Suprapubic skin (tissue), 3 donors: ENCODE data around the gene AZU1.

Experiments used
- EP300 ChIP-seq: sonication (generic); formaldehyde crosslinking; IDR thresholded peaks from one replicate; pipeline ENCODE4 v1.6.1; 2017; ENCODE audit warnings: antibody characterized with exemption
- TF ChIP-seq, protein P1 (sequence below), 2 donors: fragments of 200-600 bp in 1 of 2; fragments of 450-650 bp in 1 of 2; sonication (generic) in 1 of 2; IDR thresholded peaks; one replicate each; pipeline ENCODE4 v1.5.1; 2016 to 2019; ENCODE audit warnings: antibody characterized with exemption in 2 of 2, mild to moderate bottlenecking in 1 of 2, moderate library complexity in 1 of 2

DNA sequence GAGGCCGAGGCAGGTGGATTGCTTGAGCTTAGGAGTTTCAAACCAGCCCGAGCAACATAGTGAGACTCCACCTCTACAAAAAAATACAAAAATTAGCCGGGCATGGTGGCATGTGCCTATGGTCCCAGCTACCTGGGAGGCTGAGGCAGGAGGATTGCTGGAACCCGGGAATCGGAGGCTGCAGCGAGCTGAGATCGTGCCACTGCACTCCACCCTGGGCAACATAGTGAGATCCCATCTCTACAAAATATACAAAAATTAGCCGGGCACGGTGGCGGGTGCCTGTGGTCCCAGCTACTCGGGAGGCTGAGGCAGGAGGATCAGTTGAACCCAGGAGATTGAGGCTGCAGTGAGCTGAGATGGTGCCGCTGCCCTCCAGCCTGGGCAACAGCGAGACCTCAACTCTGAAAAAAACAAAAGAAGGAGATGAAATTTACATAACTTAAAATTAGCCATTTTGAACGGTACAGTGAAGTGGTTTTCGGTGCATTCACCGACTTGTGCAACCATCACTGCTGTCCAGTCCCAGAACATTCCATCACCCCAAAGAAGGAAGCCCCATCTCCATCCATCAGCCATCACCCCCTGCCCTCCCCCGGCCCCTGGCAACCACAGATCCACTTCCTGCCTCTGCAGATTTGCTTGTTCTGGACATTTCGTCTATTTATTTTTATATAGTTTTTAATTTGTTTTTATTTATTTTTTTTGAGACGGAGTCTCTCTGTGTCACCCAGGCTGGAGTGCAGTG lies 1.6 kb upstream of the AZU1 start:
- TF ChIP-seq, protein P1, sequence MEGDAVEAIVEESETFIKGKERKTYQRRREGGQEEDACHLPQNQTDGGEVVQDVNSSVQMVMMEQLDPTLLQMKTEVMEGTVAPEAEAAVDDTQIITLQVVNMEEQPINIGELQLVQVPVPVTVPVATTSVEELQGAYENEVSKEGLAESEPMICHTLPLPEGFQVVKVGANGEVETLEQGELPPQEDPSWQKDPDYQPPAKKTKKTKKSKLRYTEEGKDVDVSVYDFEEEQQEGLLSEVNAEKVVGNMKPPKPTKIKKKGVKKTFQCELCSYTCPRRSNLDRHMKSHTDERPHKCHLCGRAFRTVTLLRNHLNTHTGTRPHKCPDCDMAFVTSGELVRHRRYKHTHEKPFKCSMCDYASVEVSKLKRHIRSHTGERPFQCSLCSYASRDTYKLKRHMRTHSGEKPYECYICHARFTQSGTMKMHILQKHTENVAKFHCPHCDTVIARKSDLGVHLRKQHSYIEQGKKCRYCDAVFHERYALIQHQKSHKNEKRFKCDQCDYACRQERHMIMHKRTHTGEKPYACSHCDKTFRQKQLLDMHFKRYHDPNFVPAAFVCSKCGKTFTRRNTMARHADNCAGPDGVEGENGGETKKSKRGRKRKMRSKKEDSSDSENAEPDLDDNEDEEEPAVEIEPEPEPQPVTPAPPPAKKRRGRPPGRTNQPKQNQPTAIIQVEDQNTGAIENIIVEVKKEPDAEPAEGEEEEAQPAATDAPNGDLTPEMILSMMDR (IDR thresholded peaks at IDR 0.05), result no peak
- no peak for TF ChIP-seq EP300
